Esophagus muscularis mucosa (tissue), 4 donors: ENCODE data around the gene ATL2. TPM values are rescaled to one million over a fixed set of nuclear protein-coding genes. Genes with fewer than 3 reads are reported as not detected.
A peak's percentile ranks its signal among the peaks of the same experiment; 100 is the strongest.

ENCODE experiments used
- DNase-seq: peaks from one replicate; pipeline ENCODE4 v3.0.0-alpha.2; 2017; ENCODE audit errors: extremely low spot score
- H3K27ac ChIP-seq, 4 donors: fragments of 200-600 bp; sonication (generic); replicated peaks in 1 of 4; 1 replicate in 3 of 4; 2 replicates in 1 of 4; pipeline ENCODE4 v1.5.1; 2016 to 2019; ENCODE audit warnings: mild to moderate bottlenecking in 1 of 4
- H3K27me3 ChIP-seq, 4 donors: fragments of 200-600 bp; sonication (generic); one replicate each; pipeline versions ENCODE4 v1.5.1 to v1.6.0; 2016 to 2019
- H3K36me3 ChIP-seq, 4 donors: fragments of 200-600 bp; sonication (generic); one replicate each; pipeline ENCODE4 v1.5.1; 2016 to 2019
- H3K4me1 ChIP-seq, 4 donors: fragments of 200-600 bp; sonication (generic); one replicate each; pipeline ENCODE4 v1.5.1; 2016 to 2019
- H3K4me3 ChIP-seq, 4 donors: fragments of 200-600 bp; sonication (generic); 1 replicate in 2 of 4; 2 replicates in 2 of 4; pipeline ENCODE4 v1.5.1; 2016 to 2019; ENCODE audit warnings: mild to moderate bottlenecking in 4 of 4, moderate library complexity in 1 of 4
- H3K9me3 ChIP-seq, 4 donors: fragments of 200-600 bp; sonication (generic); 1 replicate in 3 of 4; 2 replicates in 1 of 4; pipeline ENCODE4 v1.5.1; 2016 to 2019
- EP300 ChIP-seq: sonication (generic); formaldehyde crosslinking; IDR thresholded peaks from one replicate; pipeline ENCODE4 v1.6.1; 2017; ENCODE audit warnings: antibody characterized with exemption
- POLR2A ChIP-seq: fragments of 450-650 bp; IDR thresholded peaks from one replicate; pipeline ENCODE4 v1.6.1; 2017; ENCODE audit warnings: antibody characterized with exemption, moderate library complexity, mild to moderate bottlenecking, low read depth
- POLR2AphosphoS5 ChIP-seq, 2 donors: sonication (generic); formaldehyde crosslinking; IDR thresholded peaks; one replicate each; pipeline ENCODE4 v1.6.1; 2017; ENCODE audit warnings: antibody characterized with exemption in 2 of 2
- WGBS: methylation state at CpG from one replicate; pipeline ENCODE4 v1.1.5; 2018; 5-methylcytosine and 5-hydroxymethylcytosine counted together
- intact Hi-C: fragments of 100-400 bp; cut with DNase I; formaldehyde crosslinking; loops from one replicate; pipeline ENCODE4 v1.15.1; 2023
- total RNA-seq, 4 donors: library from RNA; depleted of rRNA; stranded (reverse); fragments of >200 nt; gene quantifications; one replicate each; pipeline versions ENCODE4 v1.1.0 to v1.2.1, GENCODE V29; 2016
- TF ChIP-seq, protein P1 (sequence below), 3 experiments: fragments of 200-600 bp in 2 of 3; fragments of 450-650 bp in 1 of 3; sonication (generic) in 2 of 3; IDR thresholded peaks; one replicate each; pipeline ENCODE4 v1.5.1; 2017 to 2019; ENCODE audit warnings: antibody characterized with exemption in 3 of 3, mild to moderate bottlenecking in 2 of 3, moderate library complexity in 1 of 3

The ATL2 gene
- total RNA-seq, 4 donors from 2014 or later = 159 to 260 (median 231) TPM

DNA sequence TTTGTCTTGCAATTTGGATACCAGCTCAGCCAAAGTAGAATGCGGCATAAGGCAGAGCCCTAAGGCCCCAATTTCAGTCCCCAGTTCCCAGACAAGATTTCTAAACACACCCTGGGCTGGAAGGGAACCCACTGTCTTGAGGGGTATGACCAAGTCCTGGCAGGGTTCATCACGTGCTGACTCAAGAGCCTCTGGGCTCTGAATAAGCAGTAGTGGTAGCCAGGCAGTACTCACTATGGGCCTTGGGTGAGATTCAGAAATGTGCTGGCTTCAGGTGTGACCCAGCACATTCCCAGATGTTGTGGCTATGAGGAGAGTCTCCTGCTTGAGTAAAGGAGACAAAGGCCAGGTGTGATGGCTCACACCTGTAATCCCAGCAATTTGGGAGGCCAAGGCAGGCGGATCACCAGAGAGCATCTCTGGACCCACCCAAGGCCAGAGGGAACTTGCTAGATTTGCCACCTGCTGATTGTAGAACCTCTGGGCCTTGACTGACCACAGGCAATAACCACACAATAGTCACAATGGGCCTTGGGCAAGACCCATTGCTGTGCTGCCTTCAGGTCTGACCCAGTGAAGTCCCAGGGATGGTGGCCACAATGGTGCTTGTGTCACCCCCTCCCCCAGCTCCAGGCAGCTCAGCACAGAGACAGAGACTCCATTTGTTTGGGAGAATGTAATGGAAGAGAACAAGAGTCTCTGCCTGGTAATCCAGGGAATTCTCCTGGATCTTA lies 74.9 kb downstream of the ATL2 start:
- Histone ChIP-seq H3K27me3 (no peaks in the 10 kb centered on the region), H3K9me3 (no peaks in the 10 kb centered on the region), H3K4me3 (no peak overlapping the region), H3K27ac (peak overlapping the region in 1 of 4 donors; percentile 41), H3K36me3 (peaks cover 36 to 85% (median 55%) of the 10 kb centered on the region in 4 donors), H3K4me1 (peaks cover 0 to 35% (median 28%) of the 10 kb centered on the region in 4 donors)
- TF ChIP-seq, protein P1, sequence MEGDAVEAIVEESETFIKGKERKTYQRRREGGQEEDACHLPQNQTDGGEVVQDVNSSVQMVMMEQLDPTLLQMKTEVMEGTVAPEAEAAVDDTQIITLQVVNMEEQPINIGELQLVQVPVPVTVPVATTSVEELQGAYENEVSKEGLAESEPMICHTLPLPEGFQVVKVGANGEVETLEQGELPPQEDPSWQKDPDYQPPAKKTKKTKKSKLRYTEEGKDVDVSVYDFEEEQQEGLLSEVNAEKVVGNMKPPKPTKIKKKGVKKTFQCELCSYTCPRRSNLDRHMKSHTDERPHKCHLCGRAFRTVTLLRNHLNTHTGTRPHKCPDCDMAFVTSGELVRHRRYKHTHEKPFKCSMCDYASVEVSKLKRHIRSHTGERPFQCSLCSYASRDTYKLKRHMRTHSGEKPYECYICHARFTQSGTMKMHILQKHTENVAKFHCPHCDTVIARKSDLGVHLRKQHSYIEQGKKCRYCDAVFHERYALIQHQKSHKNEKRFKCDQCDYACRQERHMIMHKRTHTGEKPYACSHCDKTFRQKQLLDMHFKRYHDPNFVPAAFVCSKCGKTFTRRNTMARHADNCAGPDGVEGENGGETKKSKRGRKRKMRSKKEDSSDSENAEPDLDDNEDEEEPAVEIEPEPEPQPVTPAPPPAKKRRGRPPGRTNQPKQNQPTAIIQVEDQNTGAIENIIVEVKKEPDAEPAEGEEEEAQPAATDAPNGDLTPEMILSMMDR (IDR thresholded peaks at IDR 0.05) = no peak
- TF ChIP-seq POLR2A (no peak), POLR2AphosphoS5 (IDR thresholded peaks at IDR 0.05) (no peak), EP300 (no peak)
- DNase-seq = no peak
- 76% methylated on average over 3 of the region's 3 CpGs for WGBS
- intact Hi-C loops = no loop called here

DNA sequence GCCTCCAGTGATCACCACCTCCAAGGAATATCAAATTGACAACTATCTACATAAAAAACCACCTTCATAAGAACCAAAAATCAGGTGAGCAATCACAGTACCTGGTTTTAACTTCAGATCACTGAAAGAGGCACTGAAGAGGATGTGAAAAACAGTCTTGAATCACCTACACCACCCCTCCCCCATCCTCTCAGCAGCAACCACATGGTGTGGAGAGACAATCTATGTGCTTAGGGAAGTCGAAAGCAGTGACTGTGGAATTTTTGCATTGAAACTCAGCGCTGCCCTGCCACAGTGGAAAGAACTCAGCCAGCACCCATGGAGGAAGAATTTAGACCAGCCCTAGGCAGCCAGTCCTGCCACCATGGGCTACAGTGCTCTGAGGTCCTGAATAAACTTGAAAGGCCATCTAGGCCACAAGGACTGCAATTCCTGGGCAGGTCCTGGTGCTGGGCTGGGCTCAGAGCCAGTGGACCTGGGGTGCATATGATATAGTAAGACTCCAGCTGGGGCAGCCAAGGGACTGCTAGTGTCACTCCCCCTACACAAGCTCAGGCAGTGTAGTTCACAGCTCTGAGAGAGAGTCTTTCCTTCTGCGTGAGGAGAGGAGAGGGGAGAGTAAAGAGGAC lies 75.6 kb downstream of the ATL2 start:
- H3K27ac ChIP-seq = peak overlapping the region in 1 of 4 donors; percentile 41
- H3K36me3 ChIP-seq = peaks cover 40 to 87% (median 57%) of the 10 kb centered on the region in 4 donors

DNA sequence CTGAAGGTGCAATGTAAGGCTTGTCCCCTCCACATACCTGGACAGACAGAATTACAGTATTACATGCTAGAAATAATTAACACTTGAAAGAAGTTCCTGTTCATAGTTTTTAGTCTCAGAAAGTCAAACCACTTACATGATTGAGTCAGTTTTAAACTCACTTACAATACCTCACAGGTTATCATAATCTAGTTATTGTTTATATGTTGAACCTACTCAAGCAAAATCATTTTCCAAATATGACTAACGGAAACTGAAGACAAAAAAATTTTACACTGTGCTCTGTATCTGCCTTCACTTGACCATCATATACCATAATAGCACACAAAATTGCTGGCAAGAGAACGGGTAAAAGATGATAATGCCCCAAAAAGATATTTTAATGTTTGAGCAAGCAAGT lies 78.5 kb downstream of the ATL2 start:
- intact Hi-C loops = no loop called here
- Histone ChIP-seq H3K36me3 (peaks cover 44 to 93% (median 59%) of the 10 kb centered on the region in 4 donors), H3K4me3 (no peak overlapping the region), H3K27me3 (no peaks in the 10 kb centered on the region), H3K9me3 (no peaks in the 10 kb centered on the region), H3K27ac (no peak overlapping the region), H3K4me1 (peaks cover 0 to 42% (median 36%) of the 10 kb centered on the region in 4 donors)
- TF ChIP-seq, protein P1 (IDR thresholded peaks at IDR 0.05) = no peak
- TF ChIP-seq POLR2A (no peak), POLR2AphosphoS5 (IDR thresholded peaks at IDR 0.05) (no peak), EP300 (no peak)
- DNase-seq = no peak
- 80% methylated on average over 2 of the region's 2 CpGs for WGBS

More for the DNA sequence above, 75.6 kb downstream of the ATL2 start:
- no peak overlapping the region for H3K4me3 ChIP-seq
- no peak for TF ChIP-seq EP300
- no peak for TF ChIP-seq POLR2A
- TF ChIP-seq, protein P1 (IDR thresholded peaks at IDR 0.05) = no peak
- no peak for TF ChIP-seq POLR2AphosphoS5 (IDR thresholded peaks at IDR 0.05)
- H3K4me1 ChIP-seq = peaks cover 0 to 36% (median 29%) of the 10 kb centered on the region in 4 donors
- H3K27me3 ChIP-seq = no peaks in the 10 kb centered on the region
- no peaks in the 10 kb centered on the region for H3K9me3 ChIP-seq
- DNase-seq = no peak
- intact Hi-C loops = no loop called here
- whole genome bisulfite sequencing = 70% methylated on average over 3 of the region's 3 CpGs

DNA sequence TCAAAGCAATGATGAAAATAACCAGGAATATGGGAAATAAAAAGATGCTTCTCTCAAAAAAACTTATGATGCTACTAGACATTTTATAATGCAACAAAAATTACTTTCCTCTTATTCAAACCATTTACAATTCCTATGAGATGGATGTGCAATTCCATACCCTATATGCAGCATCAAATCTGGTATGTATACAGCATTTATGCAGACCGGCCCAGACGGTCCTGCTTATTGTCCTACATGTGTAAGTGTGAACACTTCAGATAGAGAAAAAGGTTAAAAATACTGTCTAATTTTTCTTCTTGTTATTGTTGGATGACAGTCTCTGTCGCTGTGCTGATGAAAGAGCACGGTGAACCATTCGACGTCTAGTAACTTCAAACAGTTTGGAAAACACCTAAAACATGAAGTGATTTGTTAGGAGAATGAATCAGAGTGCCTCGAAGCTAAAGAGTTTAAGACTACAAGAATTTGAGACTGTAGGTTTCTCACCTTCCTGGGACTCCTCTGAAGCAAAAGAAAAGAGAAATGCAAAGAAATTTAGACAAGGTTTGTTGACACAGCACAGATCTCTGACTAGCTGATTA lies 80.8 kb downstream of the ATL2 start:
- no peak for DNase-seq
- intact Hi-C loops = no loop called here
- no peaks in the 10 kb centered on the region for H3K27me3 ChIP-seq
- H3K36me3 ChIP-seq = peaks cover 37 to 73% (median 48%) of the 10 kb centered on the region in 4 donors
- TF ChIP-seq POLR2A = no peak
- no peak for TF ChIP-seq POLR2AphosphoS5 (IDR thresholded peaks at IDR 0.05)
- TF ChIP-seq, protein P1 (IDR thresholded peaks at IDR 0.05) = no peak
- no peak for TF ChIP-seq EP300
- no peaks in the 10 kb centered on the region for H3K9me3 ChIP-seq
- WGBS = 55% methylated on average over 7 of the region's 7 CpGs
- H3K4me1 ChIP-seq = peaks cover 0 to 19% (median 15%) of the 10 kb centered on the region in 4 donors
- H3K27ac ChIP-seq = peak overlapping the region in 1 of 4 donors; percentile 3
- no peak overlapping the region for H3K4me3 ChIP-seq
